Dedifferentiated amniotic fluid mesenchymal stem cell (primary cell): ENCODE results near the gene PHF19.

Experiments used
- DNase-seq: peaks from one replicate; pipeline ENCODE4 v3.0.0-alpha.2; 2016; ENCODE audit errors: extremely low spot score

PHF19 gene

DNA sequence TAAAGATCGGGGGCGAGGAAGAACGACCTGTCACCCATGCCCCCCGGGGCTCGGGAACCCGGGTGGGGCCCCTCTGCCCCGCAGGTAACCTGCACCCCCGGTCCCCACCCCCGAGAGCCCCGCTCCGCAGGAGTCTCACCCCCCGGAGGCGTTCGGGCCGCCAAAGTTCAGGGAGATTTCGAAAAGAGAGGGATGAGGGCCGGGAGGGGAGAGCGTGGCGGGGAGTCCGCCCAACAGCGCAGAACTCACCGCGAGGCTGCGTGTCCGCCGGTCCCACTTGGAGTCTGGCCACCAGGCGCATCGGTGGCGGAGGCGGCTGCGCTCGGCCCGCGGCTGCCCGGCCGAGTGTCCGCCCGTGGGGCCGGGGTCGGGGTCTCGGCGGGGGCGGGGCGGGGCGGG lies at the start of gene PHF19:
Gene PHF19, minus strand, starts transcription at position 347 of the 399 bp plus-strand sequence. CDS start 2,447 bp downstream, outside the sequence.
- DNase-seq: no peak

DNA sequence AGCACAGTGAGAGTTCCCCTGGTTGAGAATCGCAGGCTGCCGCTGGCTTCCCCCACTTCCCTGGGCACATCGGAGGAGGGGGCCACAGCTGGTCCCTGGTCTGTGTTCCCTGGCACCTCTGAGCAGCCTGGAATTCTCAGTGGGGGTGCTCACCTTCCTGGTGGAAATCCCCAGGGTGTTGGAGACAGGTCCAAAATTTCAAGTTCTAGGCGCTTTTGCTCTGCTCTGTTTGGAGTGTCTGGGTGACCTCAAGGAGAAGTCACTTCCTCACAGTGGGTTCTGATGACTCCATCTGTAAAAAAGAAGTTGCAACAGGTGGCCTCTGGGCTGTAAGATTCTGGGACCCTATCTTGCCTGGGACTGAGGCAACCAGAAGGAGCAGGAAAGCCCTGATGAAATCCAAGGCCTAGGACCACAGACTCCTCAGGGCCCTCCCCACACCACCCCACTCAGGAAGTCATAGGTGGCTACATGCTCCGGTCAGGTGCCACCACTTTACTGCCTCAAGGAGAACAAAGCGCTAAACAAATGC lies 49.5 kb upstream of the PHF19 start, which contains the start of gene TRAF1:
Gene TRAF1, minus strand, starts transcription at position 400 of the 532 bp plus-strand sequence. CDS start 721 bp downstream, outside the sequence.
- DNase-seq: no peak

DNA sequence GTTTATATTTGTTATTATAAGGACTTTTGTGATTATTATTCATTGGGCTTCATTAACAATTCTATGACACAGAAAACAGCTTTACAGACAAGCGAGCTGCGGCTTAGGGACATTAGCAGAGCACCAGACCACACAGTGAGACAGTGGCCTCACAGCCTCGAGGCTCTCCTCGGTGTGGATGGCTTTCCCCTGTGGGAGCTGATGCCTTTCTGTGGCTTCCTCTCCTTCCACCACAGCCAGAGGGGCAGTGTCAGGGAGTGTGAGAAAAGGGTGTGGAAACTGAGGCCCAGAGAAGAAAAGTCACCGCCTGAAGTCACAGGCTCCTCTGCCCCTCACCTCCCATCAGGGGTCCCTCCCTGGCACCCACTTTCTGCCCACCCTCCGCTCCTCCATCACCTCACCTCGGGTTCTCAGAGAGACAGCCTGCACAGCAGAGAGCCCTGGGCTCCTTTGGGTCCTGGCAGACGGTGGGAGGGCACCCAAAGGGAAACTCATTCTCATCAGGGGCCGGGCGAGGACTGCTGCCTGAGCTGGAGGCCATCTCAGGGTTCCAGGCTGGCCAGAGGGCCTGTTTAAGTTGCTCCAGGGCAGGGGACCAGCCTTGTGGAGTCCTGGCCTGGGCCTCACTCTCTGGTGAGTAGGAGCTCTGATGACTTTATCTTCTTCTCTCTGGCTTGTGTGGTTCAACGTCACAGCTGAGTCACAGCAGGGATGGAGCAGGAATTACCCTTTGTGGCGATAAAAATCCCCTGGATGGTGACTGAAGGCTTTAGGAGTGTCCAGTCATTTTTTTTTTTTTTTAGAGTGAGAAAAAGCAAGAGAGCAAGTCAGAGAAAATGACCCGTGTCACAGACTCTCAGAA lies 48.8 kb upstream of the PHF19 start:
- peak; percentile 81 for DNase-seq

DNA sequence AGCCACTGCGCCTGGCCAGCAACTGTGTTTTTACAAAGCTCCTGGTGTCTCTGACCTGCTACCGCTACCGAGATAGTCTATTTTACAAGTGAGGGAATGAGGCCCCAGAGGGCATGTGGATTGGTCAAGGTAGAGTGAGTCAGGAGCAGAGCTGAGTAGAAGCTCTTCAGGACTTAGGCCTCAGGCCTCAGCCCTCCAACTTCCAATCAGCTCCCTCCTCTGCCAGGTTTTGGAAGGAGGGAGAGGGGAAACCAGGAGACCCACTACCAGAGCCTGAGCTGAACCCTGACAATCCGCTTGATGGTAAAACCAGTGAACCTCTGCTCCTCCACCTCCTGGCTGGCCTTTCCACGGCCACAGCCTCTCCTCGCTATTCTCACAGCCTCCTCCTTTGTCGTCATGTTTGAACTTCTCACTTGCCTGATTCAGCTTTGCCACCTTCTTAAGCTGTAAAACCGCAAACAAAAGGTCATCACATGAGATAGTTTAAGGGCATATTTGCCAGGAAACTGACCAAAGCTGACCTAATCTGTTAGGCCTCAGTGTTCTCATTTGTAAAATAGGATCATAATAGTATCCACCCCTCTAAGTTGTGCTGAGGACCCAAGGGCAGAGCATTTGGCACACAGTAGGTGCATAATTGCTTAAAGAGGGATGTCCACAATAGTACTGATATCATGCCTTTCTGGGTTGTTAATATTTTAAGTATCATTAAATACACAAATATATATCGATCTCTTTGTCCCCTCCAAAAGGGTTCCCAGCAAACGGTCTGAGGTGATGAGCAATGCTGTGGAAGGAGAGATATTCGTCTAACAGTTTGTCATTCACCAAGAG lies 47.9 kb upstream of the PHF19 start:
- no peak for DNase-seq

DNA sequence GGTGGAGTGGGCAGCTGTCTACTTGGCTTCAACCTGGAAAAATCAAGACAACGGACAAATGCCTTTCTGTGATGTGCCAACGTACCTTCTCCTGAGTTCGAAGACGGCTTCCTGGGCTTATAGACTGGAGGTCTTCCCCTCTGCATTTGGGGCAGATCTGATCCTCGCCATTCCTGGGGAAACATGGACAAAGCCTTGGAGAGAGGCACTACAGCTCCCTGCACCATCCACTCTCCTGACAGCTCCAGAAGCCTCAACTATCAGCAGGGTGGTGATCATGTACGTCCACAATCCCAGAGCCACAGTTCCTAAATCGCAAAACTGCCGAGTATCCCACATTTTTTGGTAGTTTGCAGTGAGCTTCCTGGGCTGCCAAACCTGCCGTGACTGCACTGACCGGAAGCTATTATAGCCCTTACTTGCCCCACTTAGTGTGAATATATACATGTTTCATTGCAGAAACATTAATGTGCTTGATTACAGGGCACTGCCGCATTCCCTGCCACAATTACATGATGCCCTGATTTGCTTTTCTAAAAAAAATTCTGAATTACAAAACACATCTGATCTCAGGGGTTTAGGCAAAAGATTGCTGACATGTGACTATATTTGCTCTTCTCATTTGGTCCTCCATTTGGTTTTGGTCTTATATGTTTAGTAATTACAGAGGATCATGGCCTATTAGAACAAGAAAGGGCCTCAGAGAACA lies 46.8 kb upstream of the PHF19 start:
- no peak for DNase-seq

DNA sequence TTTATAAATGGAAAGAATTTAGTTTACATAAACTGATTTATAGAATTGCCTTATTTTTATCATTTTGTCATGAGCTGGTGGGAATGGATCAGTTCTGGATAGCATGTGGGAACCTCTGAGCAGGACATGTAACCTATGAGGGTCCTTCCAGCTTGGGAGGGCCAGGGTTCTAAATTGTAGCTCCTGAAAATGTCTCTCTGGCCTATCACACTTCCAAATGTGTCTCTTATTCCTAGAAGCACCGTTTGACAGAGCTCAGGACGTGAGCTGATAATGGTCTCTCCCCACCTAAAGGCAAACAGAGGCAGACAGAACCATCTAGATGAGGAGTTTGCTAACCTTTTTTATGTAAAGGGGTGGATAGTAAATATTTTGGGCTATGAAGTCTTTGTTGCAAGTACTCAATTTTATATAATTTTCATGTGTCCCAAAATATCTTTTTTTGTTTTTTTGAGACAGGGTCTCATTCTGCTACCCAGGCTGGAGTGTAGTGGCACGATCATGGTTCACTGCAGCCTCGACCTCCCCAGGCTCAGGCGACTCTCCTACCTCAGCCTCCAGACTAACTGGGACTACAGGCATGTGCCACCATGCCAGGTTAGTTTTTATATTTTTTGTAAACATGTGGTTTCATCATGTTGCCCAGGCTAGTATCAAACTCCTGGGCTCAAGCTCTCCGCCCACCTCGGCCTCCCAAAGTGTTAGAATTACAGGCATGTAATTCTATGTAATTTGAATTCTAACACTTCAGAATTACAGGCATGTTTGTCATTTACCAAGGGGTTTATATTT lies 45.6 kb upstream of the PHF19 start:
- DNase-seq: no peak

DNA sequence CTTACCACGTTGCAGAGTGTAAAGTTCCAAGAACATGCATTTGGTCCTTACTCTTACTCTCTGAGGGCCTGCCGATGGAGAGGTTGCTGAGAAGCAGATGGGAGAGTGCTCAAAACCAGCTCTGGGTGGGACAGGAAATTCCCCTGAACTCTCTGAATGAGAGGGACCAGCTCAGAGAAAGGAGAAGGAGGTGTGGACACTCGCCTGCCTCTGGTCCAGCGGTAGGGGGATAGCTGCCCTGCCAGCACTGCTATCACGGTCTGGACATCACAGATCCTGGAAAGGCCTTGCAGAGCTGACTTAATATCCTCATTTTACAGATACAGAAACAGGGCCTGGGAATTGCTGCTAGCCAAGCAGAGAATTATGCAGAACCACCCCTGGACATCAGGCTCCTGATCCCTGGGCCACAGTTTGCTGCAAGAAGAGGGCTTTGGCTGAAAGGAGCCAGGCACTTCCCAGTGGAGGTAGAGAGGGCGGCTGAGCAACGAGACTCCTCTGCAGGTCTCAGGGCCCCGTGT lies 44.7 kb upstream of the PHF19 start:
- DNase-seq: no peak

DNA sequence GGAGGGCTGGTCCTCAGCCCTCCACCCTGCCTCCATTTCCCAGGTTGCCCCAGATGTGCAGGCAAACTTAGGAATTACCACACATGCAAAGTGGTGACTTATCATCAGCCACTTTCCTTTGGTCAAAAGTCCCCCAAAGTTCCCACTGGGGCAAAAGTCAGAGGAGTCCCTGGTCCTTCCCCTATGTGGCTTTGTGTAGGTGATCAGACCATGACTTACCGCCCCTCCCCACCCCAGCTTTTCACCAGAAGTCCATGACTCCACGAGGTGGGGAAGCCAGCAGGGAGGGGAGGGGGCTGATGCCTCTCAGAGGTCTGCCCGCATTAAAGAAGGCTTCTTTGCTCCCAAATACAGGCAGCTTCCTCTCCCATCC lies 43.8 kb upstream of the PHF19 start:
- no peak for DNase-seq

DNA sequence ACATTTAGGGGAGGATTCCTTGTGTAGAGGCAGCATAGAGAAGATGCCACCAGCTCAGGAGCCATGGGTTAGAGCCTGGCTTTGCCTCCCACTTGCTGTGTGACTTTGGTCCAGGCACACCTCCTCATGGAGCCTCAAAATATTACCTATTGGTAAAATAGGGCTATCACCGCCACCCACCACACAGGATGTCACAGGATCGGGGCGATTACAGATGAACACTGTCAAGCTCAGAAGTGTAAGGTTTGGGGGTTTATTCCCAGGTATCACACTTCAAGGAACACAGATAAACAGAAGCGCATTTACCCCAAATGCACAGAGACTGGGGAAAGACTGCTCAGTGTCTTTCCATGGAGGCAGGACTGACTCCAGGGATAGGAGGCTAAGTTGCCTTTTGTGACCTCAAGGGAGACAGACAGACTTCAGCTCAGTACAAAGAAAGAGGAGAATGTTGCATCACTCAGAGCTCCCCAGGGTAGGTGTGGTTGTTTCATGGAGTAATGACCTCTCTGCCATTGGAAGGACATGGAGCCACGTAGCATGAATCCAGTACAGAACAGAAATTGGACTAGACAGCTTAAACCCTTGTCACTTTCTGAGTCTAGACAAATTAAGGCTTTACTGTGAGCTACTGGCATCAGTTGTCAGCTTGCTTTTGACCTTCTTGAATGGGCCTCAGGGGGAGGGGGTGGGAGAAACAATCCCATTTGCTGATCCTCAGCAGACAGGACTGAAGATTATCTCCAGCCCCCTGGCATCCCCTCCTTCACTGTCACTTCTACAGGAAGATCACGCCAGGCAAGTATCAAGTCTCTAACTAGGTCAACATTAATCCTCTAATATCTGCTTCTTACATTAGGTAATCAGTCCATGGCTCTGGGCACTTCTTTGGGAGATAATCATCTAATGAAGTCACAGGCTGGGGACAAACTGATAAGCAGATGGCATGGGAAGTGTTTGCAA lies 43.1 kb upstream of the PHF19 start:
- DNase-seq: no peak

DNA sequence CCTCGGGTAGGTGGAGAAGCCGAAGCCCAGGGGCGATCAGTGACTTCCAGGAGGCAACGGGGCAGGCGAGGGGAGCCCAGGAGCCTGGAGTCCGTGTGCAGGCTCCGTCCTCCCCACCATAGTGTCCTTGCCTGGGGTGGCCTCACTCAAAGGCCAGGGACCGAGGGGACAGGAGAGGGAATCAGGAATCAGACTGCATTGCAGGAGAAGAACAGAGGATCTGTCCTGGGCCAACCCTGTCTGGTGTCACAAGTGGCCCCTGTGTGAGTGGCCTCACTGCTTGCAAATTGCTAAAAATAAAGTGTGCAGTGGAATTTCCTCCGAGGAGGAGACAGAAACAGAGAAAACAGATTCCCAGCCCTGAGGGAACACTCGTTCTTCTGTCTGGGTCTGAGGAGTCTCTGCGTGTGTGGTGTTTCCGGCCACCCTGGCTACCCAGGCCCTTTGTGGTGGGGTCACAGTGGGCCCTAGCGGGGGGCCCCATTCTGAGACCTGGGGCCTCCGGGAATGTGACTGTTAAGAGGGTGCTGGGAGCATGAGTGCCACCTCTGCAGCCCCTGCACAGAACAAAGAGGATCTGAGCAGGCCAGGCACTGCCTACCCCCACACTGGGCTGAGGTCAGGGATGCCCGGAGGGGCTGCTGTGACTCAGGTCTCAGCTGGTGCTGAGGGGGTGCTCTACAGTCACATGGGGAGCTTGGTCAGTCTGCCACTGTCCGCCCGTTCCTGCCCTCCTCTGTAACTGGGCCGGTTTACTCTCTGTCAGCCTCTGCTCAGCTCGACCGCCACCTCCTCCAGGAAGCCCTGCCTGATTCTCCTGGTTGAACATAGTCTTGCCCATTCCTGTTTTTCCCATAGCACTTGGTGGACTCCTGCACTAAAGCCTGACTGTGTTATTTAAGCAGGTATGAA lies 42.2 kb upstream of the PHF19 start:
- no peak for DNase-seq

DNA sequence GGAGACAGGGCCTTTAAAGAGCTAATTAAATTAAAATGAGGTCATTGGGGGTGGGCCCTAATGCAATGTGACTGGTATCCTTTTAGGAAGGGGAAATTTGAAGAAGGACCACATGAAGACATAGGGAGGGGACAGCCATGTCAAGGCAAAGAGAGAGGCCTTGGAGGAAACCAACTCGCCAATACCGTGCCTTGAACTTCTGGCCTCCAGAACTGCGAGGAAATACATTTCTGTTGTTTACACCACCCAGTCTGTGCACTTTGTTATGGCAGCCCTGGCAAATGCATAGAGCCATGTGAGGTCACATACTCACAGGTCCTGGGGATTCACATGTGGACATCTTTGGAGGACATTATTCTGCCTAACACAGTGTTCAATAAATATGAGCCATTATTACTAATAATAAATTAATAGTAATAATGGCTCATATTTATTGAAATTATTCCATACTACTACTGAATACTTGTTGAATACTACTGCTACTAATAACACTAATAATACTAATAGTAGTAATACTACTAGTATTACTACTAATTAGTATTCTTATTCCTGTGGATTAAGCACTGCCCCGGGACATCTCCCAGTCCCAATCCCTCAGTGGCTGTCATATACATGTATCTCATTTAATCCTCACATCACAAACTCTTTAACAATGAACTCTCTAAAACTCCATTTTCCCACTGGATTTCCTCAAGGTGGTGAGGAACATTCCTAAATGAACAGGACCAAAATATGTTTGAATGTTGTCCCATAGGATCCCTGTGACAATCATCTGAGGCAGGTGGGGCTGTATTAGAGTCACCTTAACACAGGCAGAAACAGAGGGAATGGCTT lies 41.2 kb upstream of the PHF19 start:
- DNase-seq: no peak

DNA sequence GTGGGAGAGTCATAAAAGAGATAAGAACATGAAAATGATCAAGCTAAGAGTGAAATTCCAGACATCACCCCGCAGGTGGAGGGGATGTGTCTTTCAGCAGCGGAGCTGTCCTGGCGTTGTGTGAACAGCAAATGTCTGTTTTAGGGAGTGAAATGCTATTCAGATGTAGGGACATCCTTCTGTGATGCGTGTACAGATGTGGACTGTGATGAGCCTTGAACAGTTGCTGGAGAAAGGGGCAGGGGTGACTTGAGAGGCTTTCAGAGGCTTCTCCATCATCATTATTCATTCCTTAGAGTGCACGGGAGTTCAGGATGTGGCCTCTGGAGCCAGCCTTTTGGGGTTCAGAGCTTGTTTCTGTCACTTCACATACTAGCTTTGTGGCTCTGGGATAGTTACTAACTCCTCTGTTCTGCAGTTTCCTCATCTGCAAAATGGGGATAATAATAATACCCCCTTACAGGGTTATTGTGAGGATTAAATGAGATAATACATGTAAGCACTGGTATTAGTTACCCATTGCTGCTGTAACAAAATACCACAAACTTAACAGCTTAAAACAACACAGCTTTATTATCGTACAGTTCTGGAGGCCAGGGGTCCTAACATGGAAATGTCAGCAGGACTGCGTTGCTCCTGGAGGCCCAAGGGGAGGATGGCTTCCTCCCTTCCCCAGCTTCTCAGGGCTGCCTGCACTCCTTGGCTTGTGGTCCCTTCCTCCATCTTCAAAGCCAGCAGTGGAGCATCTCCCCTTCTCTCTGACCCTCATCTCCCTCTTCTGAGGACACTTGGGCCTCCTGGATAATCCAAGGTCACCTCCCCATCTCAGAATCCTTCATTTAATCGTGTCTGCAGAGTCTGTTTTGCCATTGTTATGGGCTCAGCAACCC lies 40.2 kb upstream of the PHF19 start:
- DNase-seq: no peak

DNA sequence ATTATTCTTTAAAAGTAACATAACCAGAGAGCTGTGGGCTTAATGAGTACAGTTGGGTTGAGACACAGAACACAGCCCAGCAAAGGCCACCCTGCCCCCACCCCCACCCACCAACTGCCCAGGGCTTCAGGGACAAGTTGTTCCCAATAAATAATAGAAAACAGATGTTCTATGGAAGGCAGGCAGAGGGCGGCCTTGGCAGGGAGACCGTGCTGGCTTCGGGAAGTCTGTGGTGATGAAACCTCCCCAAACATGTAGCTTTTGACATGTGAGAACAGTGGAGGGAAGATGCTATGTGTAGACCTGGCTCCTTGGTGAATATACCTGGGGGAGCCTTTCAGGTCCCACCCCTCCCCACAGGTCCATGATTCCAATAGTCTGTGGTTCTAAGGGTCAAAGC lies 39.6 kb upstream of the PHF19 start:
- peak; percentile 74 for DNase-seq

DNA sequence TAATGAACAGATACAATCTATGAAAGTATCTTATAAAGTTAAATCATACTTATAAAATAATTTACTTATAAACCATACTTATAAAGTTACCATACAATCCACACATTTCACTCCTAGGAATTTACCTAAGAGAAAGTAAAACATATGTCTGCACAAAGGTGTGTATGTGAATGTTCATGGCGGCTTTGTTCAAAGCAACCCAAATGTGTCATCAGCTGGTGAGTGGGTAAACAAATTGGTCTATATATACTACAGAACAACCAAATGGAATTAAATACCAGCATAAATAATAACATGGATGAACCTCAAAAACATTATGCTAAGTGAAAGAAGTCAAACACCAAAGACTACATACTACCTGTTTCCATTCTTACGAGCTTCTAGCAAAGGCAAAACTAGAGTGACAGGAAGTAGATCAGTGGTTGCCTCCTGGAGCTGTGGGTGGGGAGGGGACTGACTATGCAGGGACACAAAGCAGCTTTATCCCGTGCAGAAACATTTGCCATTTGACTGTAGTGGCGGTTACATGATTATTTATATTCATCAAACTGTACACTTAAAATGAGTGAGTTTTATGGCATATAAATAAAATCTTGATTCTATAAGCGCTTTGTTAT lies 39.0 kb upstream of the PHF19 start:
- DNase-seq: no peak

DNA sequence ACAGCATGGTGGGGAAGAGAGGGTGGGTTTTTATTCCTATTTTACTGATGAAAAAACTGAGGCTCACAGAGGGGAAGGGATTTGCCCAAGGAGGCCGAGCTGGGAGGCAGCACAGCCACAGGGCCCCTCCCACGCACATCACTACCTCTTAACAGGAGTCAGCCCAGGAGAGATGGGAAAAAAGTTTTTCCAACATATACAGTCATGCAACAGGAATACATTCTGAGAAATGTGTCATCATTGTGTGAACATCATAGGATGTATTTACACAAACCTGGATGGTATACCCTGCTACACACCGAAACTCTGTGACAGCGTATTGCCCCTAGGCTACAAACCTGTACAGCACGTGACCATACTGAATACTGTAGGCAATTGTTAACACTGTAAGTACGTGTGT lies 38.0 kb upstream of the PHF19 start:
- DNase-seq: no peak

DNA sequence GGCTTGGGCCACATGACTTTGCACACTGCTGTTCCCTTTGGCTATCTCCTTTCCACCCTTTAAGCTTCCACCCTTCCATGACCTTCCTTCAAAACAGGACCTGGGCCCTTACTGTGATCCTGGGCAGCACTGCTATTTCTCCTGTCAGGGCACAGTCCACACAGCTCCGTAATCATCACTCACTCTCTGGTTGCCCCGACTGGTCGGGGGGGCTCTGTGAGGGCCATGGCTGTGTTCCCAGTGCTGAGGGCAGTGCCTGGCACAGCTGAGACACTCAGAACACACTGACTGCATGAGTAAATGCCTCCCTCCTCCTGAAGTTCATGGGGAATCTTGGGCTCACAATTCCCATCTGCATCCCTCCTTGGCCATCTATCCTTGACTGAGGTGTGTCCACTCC lies 37.4 kb upstream of the PHF19 start:
- DNase-seq: no peak
